ENCODE measurements around the gene CRBN. TPM values are rescaled to one million over a fixed set of nuclear protein-coding genes. Genes with fewer than 3 reads are reported as not detected.

Gene CRBN
- 43.1 and 44.4 TPM in 2 replicates for total RNA-seq

- no peak for DNase-seq (ENCODE audit: extremely low read depth, low read depth, low spot score)
These were observed at the start of gene CRBN for GRCh38 chr3:3179407-3180094. Gene CRBN, minus strand, starts transcription at chr3:3179691. Its CDS starts 4 bp downstream, at chr3:3179687.

GRCh38 chr3:3227640-3228039 lies 48.1 kb upstream of the CRBN start:
- DNase-seq (ENCODE audit: extremely low read depth, low read depth, low spot score), result no peak

GRCh38 chr3:3221528-3221927 lies 42.0 kb upstream of the CRBN start:
- DNase-seq (ENCODE audit: extremely low read depth, low read depth, low spot score), result no peak

- no peak for DNase-seq (ENCODE audit: extremely low read depth, low read depth, low spot score)
These were observed 36.9 kb upstream of the CRBN start for GRCh38 chr3:3216401-3216800.

GRCh38 chr3:3212781-3213440 lies 33.4 kb upstream of the CRBN start:
- DNase-seq (ENCODE audit: extremely low read depth, low read depth, low spot score), result no peak

- DNase-seq (ENCODE audit: extremely low read depth, low read depth, low spot score), result no peak
These were observed 30.2 kb upstream of the CRBN start for GRCh38 chr3:3209714-3210113.

DNA sequence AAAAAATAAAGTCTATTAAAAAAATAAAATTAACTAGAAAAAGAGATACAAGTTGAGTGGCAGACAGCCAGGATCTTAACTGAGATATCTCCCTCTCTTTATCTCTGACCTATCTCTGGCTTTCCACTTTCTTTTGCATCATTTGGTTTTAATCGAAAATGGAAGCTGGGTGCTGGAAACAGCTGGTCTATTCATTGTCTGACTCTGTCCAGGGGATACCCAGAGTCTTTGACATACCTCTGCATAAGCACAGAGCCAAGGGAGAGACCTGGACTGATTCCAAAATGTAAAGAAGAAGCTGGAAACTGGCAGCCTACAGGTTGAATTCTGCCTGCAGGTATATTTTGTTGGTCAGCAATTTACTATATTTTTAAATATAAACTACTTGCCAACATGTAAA lies 29.6 kb upstream of the CRBN start:
- DNase-seq (ENCODE audit: extremely low read depth, low read depth, low spot score), result no peak

DNA sequence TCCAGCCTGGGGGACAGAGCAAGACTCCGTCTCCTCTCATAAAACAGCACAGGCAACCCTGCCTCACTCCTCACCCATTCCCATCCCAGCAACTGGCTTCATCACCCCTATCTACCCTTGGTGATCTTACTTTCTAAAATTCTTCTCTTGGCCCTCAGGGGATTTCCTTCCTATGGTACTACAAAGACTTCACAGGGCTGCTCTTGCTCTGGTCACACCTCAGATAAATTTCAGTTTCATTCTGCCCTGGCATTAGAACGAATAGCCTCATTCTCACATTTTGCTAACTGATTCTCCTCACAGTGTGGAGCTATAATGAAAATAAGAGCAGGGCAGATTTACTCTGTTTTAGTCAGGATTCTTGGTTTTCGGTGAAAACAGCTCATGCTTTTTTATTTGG lies 22.1 kb upstream of the CRBN start:
- DNase-seq (ENCODE audit: extremely low read depth, low read depth, low spot score), result no peak

- no peak for DNase-seq (ENCODE audit: extremely low read depth, low read depth, low spot score)
These were observed 21.2 kb upstream of the CRBN start for GRCh38 chr3:3200632-3201212.

- no peak for DNase-seq (ENCODE audit: extremely low read depth, low read depth, low spot score)
These were observed 19.8 kb upstream of the CRBN start for GRCh38 chr3:3199306-3199705.

DNA sequence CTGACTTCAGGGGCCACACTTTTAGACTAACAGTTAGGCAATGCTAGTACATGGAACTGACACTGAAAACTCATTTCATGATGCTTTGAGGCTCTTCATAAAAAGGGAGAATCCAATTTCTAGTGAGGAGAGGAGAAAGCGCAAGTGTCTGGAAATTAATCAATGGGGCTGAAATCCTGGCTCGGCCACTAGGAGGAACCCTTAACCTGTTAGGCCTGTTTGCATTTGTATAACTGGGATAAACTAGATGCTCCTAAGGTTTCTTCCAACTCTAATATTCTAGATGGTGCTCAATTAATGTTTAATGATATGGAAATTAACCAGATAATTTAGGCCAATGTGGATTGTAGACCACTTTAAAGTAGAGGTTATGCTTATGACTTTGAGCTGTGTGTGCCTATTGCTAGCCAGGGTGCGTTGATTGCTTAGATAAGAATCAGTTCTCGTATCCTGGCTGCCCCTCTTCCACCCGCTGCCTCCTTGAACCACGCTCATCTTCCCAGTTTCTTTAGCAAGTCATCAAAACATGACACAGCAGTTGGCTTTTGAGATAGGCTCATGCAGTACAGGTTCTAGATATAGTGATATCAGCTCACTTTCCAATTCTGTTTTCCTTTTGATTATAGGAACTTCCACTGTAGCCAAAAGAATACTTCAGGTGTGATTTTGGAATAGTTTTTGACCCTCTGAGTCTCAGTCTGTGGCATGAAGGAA lies 16.8 kb upstream of the CRBN start:
- no peak for DNase-seq (ENCODE audit: extremely low read depth, low read depth, low spot score)

DNA sequence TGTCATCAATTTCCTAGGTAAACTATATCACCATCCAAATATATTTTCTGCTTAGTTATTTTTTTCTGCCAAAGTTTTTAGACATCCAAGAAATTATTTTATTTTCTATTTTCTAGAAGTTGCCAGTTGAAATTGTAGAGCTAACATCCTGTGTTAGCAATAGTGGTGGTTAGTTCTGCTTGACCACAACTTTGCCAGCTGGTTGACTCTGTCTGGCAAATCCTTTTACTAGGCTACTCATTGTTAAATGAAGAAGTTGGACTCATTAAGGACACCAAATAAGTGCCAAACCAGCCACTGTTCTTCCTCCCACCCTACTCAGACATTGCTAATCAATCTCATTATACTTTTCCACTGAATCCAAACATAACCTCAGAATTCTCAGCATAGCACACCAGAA lies 15.4 kb upstream of the CRBN start:
- DNase-seq (ENCODE audit: extremely low read depth, low read depth, low spot score), result no peak

DNA sequence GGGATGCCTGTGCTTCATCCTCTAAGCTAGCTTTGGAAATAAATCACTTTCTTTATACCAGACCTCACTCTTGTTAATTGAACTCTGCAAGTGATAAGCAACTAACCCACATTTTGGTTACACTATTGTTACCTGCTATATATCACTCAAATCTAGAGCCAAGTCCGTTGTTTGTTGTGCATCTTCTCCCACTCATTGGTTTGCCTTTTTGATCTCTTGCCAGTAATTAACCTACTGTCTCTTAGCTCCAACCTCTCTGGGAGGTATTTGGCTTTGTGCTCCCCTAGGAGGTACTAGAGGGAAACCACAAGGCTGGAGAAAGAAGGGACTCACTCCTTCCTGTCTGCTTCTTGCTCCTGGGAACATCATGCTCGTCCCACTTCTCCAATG lies 12.8 kb upstream of the CRBN start:
- no peak for DNase-seq (ENCODE audit: extremely low read depth, low read depth, low spot score)

DNA sequence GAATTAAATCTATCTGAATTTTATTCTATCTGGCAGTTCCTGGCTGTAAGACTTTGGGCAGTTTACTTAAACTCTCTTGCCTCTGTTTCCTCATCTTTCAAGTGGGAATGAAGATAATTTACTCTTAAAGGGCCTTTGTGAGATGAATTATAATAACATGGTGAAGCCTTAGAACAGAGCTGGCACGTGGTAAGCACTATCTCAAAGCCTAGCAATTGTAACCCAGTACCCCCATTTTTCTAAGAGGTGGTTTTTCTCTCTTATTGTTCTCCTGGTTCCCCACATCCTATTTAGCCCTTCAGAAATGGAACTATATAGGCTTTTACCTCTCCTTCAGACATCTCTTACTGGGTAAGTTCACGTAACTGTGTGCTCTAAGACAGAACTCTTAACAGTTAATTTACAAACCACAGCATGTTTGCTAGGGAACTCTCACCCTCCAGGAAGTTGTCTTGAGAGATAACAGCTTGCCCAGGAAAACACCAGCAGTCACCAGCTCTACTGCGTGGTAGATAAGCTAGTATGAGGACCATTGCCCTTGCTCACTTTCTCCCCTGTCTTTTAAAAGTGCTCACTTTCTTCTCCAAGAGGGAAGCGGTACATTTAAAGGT lies 12.3 kb upstream of the CRBN start:
- no peak for DNase-seq (ENCODE audit: extremely low read depth, low read depth, low spot score)

GRCh38 chr3:3189961-3190360 lies 10.5 kb upstream of the CRBN start:
- no peak for DNase-seq (ENCODE audit: extremely low read depth, low read depth, low spot score)

- DNase-seq (ENCODE audit: extremely low read depth, low read depth, low spot score), result no peak
These were observed 9.7 kb upstream of the CRBN start for GRCh38 chr3:3189102-3189727.

- no peak for DNase-seq (ENCODE audit: extremely low read depth, low read depth, low spot score)
These were observed 5.4 kb upstream of the CRBN start for GRCh38 chr3:3184876-3185275.

DNA sequence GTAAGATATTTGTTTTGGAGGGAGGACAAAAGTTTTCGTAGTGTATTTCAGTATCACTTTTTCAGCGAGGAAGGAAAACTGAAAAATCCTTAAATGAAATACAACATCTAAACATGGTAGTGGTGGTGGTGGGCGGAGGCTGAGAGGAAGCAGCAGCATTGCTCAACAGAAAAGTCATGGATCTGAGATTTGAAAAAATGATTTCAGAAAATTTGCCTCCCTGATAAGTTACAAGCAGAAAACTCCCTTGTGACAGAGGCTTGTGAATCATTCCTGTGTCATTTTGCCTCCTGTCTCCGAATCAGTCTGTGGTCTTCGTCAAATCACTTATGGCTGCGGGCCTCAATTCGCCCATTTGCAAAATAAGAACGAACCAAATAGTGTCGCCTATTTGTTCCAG lies 965 bp upstream of the CRBN start:
- no peak for DNase-seq (ENCODE audit: extremely low read depth, low read depth, low spot score)

DNA sequence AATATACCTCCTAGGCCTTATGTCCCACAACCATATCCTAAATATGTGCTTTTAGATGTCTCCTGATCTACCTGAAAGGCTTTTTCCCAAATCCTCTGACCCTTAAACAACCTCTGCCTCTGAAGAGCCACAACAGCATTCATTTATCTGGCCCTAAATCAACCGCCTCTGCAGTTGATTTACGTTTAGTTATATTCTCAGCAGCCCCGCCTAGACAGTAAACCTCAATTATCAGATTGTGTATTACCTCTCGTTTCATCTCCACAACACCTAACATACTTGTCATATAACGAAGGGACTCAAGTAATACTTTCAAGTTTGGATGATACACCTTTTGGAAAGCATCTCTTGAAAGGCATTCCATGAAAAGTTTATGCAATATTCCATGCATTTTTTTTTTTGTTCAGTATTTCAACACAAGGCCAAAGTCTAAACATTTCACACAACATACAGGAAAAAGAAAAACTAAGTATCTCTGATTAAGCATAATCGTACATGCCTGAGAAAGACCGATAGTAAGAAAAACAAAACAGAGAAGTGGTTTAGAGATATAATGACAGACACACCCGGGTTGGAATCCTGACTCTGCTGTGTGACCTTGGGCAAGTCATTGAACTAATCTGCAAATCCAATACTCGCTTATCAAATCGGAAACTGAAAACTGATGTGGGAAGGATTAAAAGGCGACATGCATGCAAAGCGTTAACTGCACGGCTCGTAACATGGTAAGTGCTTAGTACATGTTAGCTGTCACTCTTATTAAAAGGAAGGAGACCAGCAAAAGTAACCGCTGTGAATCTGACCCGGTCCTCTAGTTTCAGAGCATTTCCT lies 778 bp downstream of the CRBN start:
- DNase-seq (ENCODE audit: extremely low read depth, low read depth, low spot score), result no peak
